HepG2 (cell line): Measurements from ENCODE around the gene PCSK6. TPM values are rescaled to one million over a fixed set of nuclear protein-coding genes. Genes with fewer than 3 reads are reported as not detected.
A peak's percentile ranks its signal among the peaks of the same experiment; 100 is the strongest.

Source experiments
- AGO2 ChIP-seq: fragments of 200-400 bp; formaldehyde crosslinking; optimal IDR thresholded peaks from 2 replicates; pipeline ENCODE3; 2017; ENCODE audit warnings: mild to moderate bottlenecking, low read depth, low read length, moderate library complexity
- FOSL2 ChIP-seq: sonication (generic); formaldehyde crosslinking; IDR thresholded peaks from 2 replicates; pipeline ENCODE4 v1.4.0; 2020; ENCODE audit warnings: missing genetic modification reagents
- NR2F6 ChIP-seq, 2 experiments: IDR thresholded peaks; 2 replicates each; pipeline ENCODE4 v1.6.1; 2016; ENCODE audit warnings: antibody characterized with exemption in 1 of 2, mild to moderate bottlenecking in 1 of 2
- RFXAP ChIP-seq: sonication (generic); formaldehyde crosslinking; IDR thresholded peaks from 2 replicates; pipeline ENCODE4 v1.4.0; 2020; ENCODE audit warnings: missing genetic modification reagents, borderline replicate concordance
- TOPORS ChIP-seq: sonication (generic); formaldehyde crosslinking; IDR thresholded peaks from 2 replicates; pipeline ENCODE4 v1.8.0; 2023; ENCODE audit warnings: mild to moderate bottlenecking, missing genetic modification reagents
- ZNF3 ChIP-seq: IDR thresholded peaks from 2 replicates; pipeline ENCODE4 v1.7.0; 2017; ENCODE audit warnings: inconsistent platforms
- ZNF367 ChIP-seq: sonication (generic); formaldehyde crosslinking; IDR thresholded peaks from 2 replicates; pipeline ENCODE4 v1.4.0; 2020; ENCODE audit warnings: missing genetic modification reagents, borderline replicate concordance
- ZNF605 ChIP-seq: sonication (generic); formaldehyde crosslinking; IDR thresholded peaks from 2 replicates; pipeline ENCODE4 v1.8.0; 2022; ENCODE audit warnings: mild to moderate bottlenecking, missing genetic modification reagents
- ZSCAN22 ChIP-seq: sonication (generic); formaldehyde crosslinking; IDR thresholded peaks from 2 replicates; pipeline ENCODE4 v1.4.0; 2020; ENCODE audit warnings: mild to moderate bottlenecking, missing genetic modification reagents
- polyA plus RNA-seq, 8 experiments: library from polyadenylated mRNA; depleted of rRNA in 3 of 8; stranded (reverse) in 7 of 8; unstranded in 1 of 8; fragments of >200 nt; fragmentation: Illumina TruSeq in 4 of 8; extraction: Trizol in 4 of 8; gene quantifications; 2 replicates each; pipeline versions ENCODE4 v1.2.1 to v1.2.3, GENCODE V29; 2011 to 2016; ENCODE audit warnings: low read depth in 4 of 8, missing spikeins in 1 of 8, mixed read lengths in 1 of 8; ENCODE audit not compliant: insufficient read depth in 1 of 8
- total RNA-seq, 5 experiments: library from RNA; depleted of rRNA; stranded (reverse); fragments of >200 nt; fragmentation: Illumina TruSeq; extraction: Trizol; gene quantifications; 2 replicates each; pipeline ENCODE4 v1.2.3, GENCODE V29; 2016; ENCODE audit warnings: low read depth in 1 of 5
- TF ChIP-seq, protein P1 (sequence below), 2 experiments: fragments of 450-650 bp in 1 of 2; sonication (generic) in 1 of 2; formaldehyde crosslinking in 1 of 2; IDR thresholded peaks; 2 replicates each; pipeline versions ENCODE4 v1.6.1 to v1.8.0; 2016 to 2022; ENCODE audit warnings: antibody characterized with exemption in 1 of 2, mild to moderate bottlenecking in 1 of 2, missing genetic modification reagents in 1 of 2
- TF ChIP-seq, protein P2 (sequence below): sonication (generic); formaldehyde crosslinking; IDR thresholded peaks from 2 replicates; pipeline ENCODE4 v1.5.0; 2020; ENCODE audit warnings: missing genetic modification reagents, mild to moderate bottlenecking, borderline replicate concordance
- TF ChIP-seq, protein P3 (sequence below): IDR thresholded peaks from 2 replicates; pipeline ENCODE4 v1.6.1; 2016
- TF ChIP-seq, protein P4 (sequence below): sonication (generic); formaldehyde crosslinking; IDR thresholded peaks from 2 replicates; pipeline ENCODE4 v1.5.0; 2020; ENCODE audit warnings: mild to moderate bottlenecking, missing genetic modification reagents

The PCSK6 gene
- total and polyA plus RNA-seq, 2 of the 13 experiments (the other 11 are each of a cell fraction or from before 2014, with no cell fraction given) = 56.5 to 155 TPM

DNA sequence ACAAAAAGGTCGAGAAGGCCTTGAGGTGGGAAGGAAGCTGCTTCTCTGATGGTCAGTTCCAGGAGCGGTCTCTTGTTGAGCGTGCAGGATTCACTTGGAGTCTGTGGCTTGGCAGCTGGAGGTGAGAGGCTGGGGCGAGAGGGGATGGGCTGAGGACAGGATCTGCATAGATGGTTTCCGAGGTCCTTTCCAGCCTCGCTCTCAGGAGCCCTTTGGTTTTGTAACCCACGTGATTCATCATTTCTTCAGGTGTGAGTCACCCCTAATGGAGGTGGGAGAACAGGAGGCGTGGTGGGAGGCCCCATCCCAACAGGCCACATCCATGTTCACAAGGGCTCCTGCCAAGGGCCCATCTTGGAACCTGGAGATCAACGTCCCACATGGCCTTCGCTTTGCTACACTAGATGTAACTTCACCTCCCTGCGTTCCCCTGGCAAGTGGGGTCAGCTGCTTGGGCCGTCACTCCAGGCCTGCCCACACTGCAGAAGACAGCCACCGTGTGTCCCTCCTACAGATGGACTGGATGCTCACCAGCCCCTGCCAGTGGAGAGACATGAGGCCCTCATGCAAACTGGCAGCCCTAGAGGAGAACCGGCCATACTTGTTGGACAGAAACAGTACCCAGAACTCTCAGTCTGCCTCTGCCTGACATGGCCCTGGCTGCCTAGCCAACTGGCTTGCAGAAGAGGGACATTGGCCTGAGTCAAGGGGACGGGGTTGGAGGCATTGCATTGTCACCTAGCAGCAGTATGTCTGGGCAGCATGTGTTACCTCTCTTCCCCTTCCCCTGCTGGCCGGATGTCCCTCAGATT, 1.6 kb upstream of the PCSK6 start (continued):
- TF ChIP-seq, protein P1, sequence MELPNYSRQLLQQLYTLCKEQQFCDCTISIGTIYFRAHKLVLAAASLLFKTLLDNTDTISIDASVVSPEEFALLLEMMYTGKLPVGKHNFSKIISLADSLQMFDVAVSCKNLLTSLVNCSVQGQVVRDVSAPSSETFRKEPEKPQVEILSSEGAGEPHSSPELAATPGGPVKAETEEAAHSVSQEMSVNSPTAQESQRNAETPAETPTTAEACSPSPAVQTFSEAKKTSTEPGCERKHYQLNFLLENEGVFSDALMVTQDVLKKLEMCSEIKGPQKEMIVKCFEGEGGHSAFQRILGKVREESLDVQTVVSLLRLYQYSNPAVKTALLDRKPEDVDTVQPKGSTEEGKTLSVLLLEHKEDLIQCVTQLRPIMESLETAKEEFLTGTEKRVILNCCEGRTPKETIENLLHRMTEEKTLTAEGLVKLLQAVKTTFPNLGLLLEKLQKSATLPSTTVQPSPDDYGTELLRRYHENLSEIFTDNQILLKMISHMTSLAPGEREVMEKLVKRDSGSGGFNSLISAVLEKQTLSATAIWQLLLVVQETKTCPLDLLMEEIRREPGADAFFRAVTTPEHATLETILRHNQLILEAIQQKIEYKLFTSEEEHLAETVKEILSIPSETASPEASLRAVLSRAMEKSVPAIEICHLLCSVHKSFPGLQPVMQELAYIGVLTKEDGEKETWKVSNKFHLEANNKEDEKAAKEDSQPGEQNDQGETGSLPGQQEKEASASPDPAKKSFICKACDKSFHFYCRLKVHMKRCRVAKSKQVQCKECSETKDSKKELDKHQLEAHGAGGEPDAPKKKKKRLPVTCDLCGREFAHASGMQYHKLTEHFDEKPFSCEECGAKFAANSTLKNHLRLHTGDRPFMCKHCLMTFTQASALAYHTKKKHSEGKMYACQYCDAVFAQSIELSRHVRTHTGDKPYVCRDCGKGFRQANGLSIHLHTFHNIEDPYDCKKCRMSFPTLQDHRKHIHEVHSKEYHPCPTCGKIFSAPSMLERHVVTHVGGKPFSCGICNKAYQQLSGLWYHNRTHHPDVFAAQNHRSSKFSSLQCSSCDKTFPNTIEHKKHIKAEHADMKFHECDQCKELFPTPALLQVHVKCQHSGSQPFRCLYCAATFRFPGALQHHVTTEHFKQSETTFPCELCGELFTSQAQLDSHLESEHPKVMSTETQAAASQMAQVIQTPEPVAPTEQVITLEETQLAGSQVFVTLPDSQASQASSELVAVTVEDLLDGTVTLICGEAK (IDR thresholded peaks at IDR 0.05) = no peak
- TF ChIP-seq, protein P1 (CRISPR knock-in tag; IDR thresholded peaks at IDR 0.05) = no peak
- TF ChIP-seq ZNF605 (CRISPR knock-in tag) (0 out of 2 replicates have a peak, but pooled peaks have one; percentile 28), ZSCAN22 (no peak), TOPORS (CRISPR knock-in tag) (0 out of 2 replicates have a peak, but pooled peaks have one; percentile 10), FOSL2 (CRISPR knock-in tag) (peak; percentile 79), RFXAP (CRISPR knock-in tag) (0 out of 2 replicates have a peak, but pooled peaks have one; percentile 2), NR2F6 (IDR thresholded peaks at IDR 0.05) (no peak), NR2F6 (CRISPR knock-in tag; IDR thresholded peaks at IDR 0.05) (no peak), ZNF3 (CRISPR knock-in tag) (no peak), ZNF367 (no peak), AGO2 (peak; percentile 34)
- TF ChIP-seq, protein P2, sequence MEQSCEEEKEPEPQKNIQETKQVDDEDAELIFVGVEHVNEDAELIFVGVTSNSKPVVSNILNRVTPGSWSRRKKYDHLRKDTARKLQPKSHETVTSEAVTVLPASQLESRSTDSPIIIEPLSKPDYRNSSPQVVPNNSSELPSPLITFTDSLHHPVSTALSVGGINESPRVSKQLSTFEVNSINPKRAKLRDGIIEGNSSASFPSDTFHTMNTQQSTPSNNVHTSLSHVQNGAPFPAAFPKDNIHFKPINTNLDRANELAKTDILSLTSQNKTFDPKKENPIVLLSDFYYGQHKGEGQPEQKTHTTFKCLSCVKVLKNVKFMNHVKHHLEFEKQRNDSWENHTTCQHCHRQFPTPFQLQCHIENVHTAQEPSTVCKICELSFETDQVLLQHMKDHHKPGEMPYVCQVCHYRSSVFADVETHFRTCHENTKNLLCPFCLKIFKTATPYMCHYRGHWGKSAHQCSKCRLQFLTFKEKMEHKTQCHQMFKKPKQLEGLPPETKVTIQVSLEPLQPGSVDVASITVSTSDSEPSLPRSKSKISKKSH (CRISPR knock-in tag) = no peak
- TF ChIP-seq, protein P3, sequence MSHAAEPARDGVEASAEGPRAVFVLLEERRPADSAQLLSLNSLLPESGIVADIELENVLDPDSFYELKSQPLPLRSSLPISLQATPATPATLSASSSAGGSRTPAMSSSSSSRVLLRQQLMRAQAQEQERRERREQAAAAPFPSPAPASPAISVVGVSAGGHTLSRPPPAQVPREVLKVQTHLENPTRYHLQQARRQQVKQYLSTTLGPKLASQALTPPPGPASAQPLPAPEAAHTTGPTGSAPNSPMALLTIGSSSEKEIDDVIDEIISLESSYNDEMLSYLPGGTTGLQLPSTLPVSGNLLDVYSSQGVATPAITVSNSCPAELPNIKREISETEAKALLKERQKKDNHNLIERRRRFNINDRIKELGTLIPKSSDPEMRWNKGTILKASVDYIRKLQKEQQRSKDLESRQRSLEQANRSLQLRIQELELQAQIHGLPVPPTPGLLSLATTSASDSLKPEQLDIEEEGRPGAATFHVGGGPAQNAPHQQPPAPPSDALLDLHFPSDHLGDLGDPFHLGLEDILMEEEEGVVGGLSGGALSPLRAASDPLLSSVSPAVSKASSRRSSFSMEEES (CRISPR knock-in tag) = no peak
- TF ChIP-seq, protein P4, sequence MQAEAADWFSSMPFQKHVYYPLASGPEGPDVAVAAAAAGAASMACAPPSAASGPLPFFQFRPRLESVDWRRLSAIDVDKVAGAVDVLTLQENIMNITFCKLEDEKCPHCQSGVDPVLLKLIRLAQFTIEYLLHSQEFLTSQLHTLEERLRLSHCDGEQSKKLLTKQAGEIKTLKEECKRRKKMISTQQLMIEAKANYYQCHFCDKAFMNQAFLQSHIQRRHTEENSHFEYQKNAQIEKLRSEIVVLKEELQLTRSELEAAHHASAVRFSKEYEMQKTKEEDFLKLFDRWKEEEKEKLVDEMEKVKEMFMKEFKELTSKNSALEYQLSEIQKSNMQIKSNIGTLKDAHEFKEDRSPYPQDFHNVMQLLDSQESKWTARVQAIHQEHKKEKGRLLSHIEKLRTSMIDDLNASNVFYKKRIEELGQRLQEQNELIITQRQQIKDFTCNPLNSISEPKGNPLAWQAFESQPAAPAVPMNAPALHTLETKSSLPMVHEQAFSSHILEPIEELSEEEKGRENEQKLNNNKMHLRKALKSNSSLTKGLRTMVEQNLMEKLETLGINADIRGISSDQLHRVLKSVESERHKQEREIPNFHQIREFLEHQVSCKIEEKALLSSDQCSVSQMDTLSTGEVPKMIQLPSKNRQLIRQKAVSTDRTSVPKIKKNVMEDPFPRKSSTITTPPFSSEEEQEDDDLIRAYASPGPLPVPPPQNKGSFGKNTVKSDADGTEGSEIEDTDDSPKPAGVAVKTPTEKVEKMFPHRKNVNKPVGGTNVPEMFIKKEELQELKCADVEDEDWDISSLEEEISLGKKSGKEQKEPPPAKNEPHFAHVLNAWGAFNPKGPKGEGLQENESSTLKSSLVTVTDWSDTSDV (CRISPR knock-in tag) = no peak
